NCI-H146 treated with DMSO at 0.1 percent for 48 hours (cell line): ENCODE measurements around the gene OXSR1.
"Not testable (repeated sequence)": the region's sequence is repeated elsewhere in the genome, so short reads cannot be mapped to it uniquely, and the experiment has no call there.

Experiments used
- DNase-seq: peaks from one replicate; lab custom pipeline; 2025; ENCODE audit not compliant: unreplicated experiment; lab: John Stamatoyannopoulos, UW

OXSR1 gene

DNA sequence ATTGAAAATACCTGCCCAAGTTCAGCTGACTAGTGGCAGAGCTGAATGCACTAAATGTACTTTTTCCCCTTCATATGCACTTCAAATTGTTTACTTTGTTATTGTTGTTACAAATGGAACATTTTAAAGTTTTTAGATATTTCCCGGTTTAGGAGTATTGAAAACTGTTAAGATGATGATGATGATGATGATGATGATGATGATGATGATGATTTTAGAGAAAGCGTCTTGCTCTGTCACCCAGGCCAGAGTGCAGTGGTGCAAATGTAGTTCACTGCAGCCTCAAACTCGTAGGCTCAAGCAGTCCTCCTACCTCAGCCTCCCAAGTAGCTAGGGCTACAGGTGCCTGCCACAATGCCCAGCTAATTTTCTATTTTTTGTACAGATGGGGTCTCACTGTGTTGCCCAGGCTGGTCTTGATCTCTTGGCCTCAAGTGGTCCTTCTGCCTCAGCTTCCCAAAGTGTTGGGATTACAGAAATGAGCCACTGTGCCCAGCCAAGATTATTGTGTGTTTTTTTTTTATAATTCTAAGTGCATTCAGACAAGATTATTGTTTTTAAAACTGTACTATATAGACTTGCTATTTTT lies 54.4 kb downstream of the OXSR1 start:
- DNase-seq, result no peak

DNA sequence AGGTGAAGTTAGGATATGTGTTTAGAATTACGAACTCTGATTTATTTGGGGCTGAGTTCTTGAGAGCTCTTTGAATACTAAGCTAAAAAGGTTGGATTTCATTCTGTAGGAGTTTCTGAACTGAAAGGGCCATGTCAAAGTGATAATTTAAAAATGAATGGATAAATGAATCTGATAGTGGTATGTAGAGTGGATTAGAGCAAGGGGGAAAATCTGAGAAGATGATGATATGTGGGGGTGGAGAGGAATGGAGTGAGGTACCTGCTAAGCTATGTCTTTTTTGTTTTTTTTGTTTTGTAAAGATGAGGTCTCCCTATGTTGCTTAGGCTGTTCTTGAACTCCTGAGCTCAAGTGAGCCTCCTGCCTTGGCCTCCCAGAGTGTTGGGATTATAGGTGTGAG lies 55.7 kb downstream of the OXSR1 start:
- no peak for DNase-seq

DNA sequence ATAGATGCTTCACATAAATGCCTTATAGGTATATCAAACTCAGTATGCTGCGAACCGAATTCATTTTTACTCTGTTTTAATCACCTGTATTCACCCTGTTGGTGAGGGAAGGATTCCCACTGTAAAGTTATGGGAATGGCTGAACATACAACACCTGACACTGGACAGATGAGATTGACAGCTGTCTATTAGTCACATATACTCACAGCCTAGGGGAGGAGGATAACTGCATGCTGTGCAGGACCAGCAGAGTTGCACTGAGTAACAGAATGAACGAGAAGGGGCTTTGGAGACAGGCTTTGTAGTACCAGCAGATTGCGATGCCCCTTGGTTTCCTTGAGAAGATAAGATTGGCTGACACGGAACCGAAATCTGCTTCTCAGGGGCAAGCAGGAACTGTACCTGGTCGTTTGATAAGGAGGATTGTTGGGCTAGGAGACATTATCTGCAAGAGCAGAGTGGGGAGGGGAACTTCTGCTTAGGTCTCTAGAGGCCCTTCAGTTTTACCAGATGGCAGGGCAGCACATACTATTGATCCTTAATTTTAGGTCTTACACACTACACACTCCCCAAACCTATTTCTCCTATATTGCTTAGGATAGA lies 56.8 kb downstream of the OXSR1 start:
- no peak for DNase-seq

DNA sequence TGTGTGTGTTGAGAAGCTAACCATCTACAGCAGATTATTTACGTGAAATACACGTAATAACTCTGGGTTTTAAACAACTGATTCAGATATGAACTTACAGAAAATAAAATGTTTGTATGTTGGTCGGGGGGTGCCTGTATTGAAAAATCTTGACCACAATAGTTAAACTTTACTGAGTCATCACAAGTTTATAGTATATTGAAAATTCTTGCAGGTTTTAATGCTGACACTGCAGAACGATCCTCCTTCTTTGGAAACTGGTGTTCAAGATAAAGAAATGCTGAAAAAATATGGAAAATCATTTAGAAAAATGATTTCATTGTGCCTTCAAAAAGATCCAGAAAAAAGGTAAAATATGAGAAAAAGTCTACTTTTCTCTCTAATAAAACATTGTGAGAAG lies 59.0 kb downstream of the OXSR1 start:
- no peak for DNase-seq

DNA sequence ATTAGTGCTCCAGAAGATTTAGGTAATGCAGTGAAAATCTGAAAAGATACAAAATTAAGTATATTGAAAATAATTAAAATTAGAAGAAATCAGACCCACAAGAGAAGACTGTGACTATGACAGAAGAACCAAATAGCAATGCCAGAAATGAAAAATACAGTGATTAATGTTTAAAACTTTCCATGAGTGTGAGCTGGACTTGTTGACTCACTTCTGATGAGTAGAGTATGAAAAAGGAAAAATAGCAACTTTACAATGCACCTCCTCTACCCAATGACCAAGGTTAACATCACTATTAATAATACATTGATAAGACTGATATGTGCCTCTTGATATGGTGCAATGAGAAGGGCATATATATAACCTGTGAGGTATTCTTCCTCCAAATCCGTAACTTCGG lies 60.9 kb downstream of the OXSR1 start:
- DNase-seq, result no peak

DNA sequence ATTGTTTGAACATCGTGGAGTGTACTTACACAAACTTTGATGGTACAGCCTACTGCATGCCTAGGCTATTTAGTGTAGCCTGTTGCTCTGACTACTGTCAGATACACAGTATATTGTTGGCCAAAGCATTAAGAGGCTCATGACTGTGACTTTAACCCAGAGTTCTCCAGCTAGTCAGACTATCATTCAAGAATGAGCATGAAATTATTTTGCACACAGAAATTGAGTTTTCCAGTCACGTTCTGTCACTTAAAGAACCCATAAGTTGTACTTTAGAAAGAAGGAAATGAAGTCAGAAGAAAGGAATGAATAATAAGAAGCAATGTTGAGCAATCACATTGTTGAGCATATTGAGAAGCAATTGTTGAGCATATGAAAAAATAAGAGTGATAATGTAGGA lies 62.7 kb downstream of the OXSR1 start:
- DNase-seq, result no peak

DNA sequence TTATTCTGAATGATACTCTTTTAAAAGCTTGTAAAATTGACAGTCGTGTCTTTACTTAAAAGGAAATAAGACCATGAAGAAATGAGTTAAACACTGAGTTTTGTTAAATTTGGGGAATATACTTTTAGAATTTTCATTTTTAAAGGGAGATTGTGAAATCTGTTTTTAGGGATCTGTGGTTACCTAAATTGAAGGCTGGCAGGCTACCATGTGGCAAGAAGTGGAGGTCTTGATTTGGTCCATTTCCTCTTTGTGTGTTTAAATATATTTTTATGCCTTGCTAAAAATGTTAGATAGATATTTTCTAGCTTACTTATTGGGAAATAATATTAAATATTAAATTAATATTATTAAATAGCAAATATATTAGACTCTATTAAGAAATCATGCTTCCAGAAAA lies 63.7 kb downstream of the OXSR1 start:
- DNase-seq, result no peak

DNA sequence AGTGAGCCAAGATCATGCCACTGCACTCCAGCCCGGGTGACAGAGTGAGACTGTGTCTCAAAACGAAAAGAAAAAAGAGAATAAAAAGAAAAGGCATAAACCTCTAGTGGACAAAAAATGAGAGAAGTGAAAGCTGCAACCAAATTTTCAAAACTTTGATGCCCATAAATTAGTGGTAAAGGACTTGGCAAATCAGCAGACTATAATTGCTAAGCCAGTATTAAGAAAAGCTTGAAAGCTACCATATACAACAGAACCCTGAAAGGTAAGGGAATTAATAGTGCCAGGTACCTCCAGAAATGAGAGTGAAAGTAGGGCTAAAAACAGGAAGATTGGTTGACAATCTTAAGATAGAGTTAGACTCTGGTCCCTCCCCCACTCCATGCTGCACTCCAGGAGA lies 67.4 kb downstream of the OXSR1 start:
- no peak for DNase-seq

DNA sequence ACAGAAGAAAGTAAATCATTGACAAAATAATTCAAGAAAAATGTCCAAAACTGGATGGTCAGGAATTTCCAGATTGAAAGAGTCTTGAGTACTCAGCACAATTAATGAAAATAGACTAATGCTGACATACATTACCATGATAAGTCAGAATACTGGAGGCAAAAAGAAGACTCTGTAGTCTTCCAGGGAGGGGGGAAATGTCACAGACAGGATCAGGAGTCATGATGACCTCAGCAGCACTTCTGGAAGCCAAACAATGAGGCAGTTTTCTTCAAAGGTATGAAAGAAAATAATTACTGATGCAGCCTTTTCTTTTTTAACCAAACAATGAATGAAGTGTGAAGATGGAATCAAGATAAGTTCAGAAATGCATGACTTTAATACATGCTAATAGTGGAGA lies 70.1 kb downstream of the OXSR1 start:
- no peak for DNase-seq

DNA sequence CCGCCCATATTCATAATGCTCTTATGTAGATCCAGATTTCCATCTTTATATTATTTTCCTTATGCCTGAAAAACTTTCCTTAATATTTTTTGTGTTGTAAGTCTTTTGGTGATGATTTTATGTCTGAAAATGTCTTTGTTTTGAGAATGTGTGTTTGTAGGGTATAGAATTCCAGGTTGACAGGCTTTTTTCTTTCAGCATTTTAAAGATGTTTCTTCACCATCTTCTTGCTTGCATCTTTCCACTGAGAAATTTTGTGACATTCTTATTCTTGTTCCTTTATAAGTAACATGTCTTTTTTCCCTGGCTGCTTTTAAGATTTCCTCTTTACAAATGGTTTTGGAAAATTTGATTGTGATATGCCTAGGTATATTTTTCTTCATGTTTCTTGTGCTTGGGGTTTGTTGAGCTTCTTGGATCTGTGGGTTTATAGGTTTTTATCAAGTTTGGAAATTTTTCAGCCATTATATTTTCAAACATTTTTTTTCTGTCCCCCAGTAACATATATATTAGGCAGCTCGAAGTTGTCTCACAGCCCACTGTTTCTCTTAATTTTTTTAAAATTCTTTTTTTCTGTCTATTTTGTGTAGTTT lies 73.2 kb downstream of the OXSR1 start:
- DNase-seq, result no peak

DNA sequence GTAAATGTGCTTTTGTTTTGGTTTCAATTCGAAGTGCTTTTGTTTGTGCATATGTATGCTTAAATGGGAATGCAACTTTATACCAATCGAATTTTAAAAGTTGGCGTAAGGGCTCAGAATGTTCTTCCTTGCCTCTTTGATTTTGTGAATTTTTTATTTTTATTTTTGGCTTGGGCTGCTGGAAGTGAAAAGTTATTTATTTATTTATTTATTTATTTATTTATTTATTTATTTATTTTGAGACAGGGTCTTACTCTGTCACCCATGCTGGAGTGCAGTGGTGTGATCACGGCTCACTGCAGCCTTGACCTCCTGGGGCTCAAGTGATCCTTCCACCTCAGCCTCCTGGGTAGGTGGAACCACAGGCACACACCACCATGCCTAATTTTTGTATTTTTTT lies 77.5 kb downstream of the OXSR1 start:
- not testable (repeated sequence) for DNase-seq

DNA sequence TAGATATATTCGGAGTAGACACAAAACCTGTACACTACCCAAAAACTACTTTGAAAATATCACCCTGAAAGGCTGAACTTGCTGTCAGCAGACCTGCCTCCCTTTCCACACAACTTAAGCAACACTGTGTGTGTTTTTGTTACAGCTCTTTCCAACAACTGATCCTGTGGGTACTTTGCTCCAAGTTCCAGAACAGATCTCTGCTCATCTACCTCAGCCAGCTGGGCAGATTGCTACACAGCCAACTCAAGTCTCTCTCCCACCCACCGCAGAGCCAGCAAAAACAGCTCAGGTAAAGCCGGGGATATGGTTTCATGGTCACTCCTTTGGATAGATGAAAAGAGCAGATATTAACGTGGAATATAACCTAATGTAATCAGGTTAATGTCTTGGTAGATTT lies 80.6 kb downstream of the OXSR1 start:
- DNase-seq, result no peak

DNA sequence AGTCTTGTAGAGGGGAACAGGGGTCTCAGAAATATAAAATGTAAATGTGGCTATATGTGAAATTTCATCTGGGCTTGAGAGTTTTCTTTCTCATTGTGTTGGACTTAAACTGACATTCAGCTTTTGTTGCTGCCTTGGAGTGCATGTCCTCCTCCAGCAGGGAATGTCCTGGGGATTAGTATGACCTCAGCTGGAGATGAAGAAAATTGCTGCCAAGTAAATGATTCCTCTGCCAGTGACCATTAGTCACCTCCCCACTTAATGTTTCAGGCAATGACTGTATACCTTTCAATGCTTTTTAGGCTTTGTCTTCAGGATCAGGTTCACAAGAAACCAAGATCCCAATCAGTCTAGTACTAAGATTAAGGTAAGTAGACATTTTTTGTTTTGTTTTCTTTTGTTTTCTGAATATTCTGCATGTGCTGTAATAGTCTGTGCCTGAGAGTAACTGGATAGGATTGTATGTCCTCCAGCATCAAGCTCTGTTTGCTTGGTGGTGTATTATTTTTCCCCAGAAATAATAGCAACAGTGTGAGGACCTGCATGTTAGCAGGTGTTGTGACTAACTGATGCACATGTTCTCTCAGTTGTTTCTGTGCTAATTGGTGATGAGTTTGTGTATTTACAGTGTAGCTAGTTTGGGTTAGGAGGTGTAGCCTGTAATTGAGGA lies 82.2 kb downstream of the OXSR1 start:
- DNase-seq, result no peak

DNA sequence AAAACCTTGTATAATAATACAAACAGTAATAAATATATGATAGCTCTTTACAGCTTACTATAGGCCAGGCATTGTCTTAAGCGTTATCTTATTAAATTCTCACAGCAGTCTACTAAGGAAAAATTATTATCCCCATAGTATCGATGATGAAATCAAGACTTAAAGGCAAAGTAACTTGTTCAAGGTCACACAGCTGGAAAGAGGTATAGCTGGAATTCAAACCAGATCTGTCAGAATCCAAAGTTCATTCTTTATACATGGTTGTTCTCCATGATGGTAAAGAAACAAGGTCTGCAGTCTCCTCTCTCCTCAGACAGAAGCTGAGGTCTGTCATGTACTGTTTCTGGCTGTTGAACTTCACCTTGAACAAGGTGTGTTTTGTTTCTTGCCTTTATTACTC lies 84.9 kb downstream of the OXSR1 start:
- DNase-seq, result no peak

DNA sequence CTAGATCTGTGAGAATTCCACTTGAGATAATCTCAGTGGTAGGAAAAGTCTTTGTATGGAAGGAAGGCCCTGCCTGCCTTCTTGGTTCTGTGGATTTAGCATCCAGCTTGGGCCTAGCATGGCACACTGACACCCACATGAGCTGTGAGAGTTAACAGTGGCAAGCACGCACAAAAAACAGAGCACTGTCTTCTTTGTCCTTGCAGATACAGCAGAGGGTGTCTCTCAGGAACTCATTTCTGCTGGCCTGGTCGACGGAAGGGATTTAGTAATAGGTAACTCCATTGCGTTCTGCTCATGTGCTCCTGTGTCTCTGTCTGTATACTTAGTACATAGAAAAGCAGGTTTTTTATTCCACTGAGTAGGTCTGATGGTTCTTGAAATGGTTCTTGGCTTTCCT lies 85.9 kb downstream of the OXSR1 start:
- no peak for DNase-seq

DNA sequence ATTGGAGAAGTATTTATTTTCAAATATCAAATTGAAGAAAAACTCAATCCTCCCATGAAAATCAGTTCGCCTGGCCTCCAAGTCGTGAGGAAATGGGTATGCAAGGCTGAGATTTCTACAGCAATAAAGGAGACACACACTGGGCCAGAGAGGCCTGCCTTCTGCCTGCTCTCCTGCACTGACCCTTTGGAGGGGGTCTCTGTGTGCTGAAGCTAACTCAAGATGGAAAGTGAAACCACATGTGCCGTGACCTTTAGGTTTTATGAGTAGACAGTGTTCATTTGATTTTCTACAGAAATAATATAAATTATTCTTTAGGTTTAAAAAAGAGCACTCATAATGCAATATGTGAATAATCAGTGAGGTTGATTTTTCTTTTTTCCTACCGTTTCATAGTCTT lies 88.4 kb downstream of the OXSR1 start:
- DNase-seq, result no peak

DNA sequence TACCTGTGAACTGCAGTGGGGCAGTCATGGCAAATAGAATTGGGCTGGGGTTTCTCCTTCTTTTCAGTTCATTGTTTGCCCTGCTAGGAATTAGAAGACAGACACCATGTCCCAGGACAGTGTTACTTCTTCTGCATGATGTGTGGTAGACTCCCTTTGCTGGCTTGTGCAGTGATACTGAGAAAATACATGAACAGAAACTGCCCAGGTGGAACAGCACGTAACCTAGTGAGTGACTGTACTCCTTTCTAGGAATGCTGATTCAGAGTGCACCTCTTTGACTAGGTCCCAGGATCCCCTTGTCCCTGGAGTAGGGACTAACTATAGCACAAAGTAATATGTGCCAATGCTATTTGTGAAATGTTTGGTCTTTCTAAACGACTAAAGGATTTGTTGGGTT lies 89.5 kb downstream of the OXSR1 start:
- no peak for DNase-seq

DNA sequence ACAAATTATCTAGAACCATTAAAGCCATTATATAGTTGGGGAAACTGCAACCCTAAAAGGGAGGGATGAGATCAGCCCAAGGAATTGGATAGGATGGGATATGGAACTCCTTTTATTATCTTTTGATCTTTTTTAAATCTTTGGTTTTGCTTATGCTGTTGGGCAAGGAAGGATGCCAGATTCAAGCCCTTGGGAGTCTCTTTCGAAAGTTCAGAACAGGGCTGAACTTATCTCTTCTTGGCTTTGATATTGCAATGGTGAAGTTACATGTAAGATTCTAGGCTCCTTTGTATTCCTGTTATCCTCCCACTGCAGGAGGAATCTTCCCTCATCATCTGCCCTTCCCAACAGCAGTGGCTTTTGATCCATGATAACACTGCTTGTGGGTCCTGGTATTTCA lies 90.3 kb downstream of the OXSR1 start:
- no peak for DNase-seq

DNA sequence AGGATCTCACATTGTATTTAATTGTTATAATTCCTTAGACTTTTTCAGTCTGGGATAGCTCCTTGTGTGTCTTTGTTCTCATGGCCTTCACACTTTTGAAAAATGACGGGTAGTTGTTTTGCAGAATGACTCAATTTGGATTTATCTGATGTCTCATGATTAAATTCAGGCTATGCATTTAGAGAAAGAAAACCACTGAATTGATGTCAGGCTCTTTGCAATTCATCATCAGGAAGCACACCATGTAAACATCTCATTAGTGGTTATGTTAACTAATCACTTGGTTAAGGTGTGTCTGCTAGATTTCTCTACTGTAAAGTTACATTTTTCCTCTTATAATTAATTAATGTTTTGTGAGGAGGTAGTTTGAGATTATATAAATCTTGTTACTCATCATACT lies 92.2 kb downstream of the OXSR1 start:
- DNase-seq, result no peak

DNA sequence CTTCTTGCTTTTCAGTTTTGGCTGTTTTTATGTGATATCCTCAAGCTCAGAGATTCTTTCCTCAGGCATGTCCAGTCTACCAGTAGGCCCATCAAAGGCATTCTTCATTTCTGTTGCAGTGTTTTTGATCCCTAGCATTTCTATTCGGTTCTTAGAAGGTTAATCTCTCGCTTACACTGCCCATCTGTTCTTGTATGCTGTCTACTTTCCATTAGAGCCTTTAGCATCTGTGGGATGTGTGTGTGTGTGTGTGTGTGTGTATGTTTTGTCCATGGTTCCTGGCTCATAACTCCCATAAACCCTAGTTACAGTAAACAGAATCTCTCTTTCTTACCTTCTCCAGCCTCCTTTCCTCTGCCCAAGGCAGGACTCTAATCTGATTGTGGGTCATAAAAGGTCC lies 95.1 kb downstream of the OXSR1 start:
- DNase-seq, result no peak

DNA sequence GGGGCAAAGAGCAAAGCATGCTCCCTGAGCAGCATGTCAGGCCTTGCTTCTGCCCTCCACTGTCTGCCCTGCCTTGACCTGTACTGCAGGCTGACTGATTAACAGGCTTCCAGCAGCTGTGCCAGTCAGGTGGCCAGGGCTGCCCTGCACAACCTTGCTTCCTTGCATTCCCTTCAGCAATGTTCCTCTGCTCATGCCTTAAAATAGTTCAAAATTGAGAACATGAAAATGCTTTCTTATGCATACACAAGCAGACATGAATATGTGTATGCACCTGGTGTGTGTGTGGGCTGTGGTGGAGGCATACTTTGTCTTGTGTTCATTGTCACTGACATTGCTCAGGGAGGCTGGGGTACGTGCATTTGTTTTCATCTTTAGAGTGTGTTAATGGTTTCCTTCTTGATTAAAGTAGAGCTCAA lies 99.0 kb downstream of the OXSR1 start:
- DNase-seq, result no peak

DNA sequence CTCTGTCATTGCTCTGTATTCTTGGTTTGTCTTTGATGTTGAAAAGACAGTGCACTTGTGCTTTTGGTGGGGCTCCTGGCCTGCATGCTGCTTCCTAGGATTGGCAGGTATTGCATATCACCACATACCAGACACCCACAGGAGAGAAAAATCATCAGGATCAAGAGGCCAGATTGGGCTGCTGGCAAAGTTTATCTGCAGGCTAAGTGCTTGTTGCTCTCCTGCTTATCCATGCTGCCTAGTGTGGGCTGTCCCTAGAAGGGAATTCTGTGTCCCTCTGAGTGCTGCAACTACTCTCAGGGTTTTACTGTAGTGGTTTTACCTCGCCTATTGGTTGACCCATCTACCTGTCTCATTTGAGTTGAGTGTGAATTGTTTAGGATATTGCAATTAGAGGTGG lies 99.4 kb downstream of the OXSR1 start:
- DNase-seq, result no peak
